DOHH2 (cell line): Measurements from ENCODE around the gene ANKRD55.

Experiments
- EZH2phosphoT487 ChIP-seq: fragments of 200-600 bp; sonication (generic); IDR thresholded peaks from 2 replicates; pipeline ENCODE4 v1.6.1; 2017; ENCODE audit warnings: borderline replicate concordance, mild to moderate bottlenecking, antibody characterized with exemption, low read length, moderate library complexity, mixed read lengths
- TF ChIP-seq, protein P1 (sequence below): fragments of 200-600 bp; sonication (generic); IDR thresholded peaks from one replicate; pipeline ENCODE4 v1.5.1; 2014; ENCODE audit warnings: antibody characterized with exemption, mild to moderate bottlenecking, low read depth, low read length; ENCODE audit not compliant: poor library complexity, severe bottlenecking

DNA sequence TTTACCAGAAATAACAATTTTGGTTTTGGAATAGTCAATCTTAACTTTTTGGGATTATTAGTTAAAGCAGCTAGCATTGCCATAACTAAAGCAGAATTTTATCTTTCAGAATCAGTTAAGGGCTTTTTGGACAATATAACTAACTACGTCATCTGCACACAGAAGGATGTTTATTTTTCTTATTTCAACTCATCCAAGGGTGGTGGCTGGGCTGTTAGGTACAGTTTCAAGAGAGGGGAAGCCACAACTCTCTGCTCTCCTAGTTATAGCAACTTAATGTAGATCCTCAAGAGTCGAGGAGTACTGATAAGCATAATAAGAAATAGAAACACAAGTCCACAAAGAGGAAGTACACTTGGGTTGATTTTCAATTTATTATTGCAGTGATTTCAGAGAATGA lies 65.6 kb downstream of the ANKRD55 start:
- TF ChIP-seq, protein P1, sequence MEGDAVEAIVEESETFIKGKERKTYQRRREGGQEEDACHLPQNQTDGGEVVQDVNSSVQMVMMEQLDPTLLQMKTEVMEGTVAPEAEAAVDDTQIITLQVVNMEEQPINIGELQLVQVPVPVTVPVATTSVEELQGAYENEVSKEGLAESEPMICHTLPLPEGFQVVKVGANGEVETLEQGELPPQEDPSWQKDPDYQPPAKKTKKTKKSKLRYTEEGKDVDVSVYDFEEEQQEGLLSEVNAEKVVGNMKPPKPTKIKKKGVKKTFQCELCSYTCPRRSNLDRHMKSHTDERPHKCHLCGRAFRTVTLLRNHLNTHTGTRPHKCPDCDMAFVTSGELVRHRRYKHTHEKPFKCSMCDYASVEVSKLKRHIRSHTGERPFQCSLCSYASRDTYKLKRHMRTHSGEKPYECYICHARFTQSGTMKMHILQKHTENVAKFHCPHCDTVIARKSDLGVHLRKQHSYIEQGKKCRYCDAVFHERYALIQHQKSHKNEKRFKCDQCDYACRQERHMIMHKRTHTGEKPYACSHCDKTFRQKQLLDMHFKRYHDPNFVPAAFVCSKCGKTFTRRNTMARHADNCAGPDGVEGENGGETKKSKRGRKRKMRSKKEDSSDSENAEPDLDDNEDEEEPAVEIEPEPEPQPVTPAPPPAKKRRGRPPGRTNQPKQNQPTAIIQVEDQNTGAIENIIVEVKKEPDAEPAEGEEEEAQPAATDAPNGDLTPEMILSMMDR: no peak
- TF ChIP-seq EZH2phosphoT487: no peak
